HEK293 (cell line): ENCODE results near the gene GRK2.

Experiments
- BCL11A ChIP-seq: fragments of 450-650 bp; formaldehyde crosslinking; IDR thresholded peaks from 2 replicates; pipeline ENCODE4 v1.5.1; 2016; ENCODE audit warnings: low read depth, missing biosample characterization, missing genetic modification characterization
- FEZF1 ChIP-seq: fragments of 450-650 bp; formaldehyde crosslinking; IDR thresholded peaks from 2 replicates; pipeline ENCODE4 v1.5.1; 2016; ENCODE audit warnings: missing biosample characterization, missing genetic modification characterization
- GLIS1 ChIP-seq: fragments of 450-650 bp; formaldehyde crosslinking; IDR thresholded peaks from 2 replicates; pipeline ENCODE4 v1.5.1; 2016; ENCODE audit warnings: missing biosample characterization, missing genetic modification characterization
- ZBTB8A ChIP-seq: fragments of 450-650 bp; formaldehyde crosslinking; IDR thresholded peaks from 2 replicates; pipeline ENCODE4 v1.5.1; 2016; ENCODE audit warnings: missing biosample characterization, missing genetic modification characterization
- ZEB2 ChIP-seq: fragments of 450-650 bp; formaldehyde crosslinking; IDR thresholded peaks from 2 replicates; pipeline ENCODE4 v1.5.1; 2016; ENCODE audit warnings: missing biosample characterization, missing genetic modification characterization
- ZFP3 ChIP-seq: fragments of 450-650 bp; formaldehyde crosslinking; IDR thresholded peaks from 2 replicates; pipeline ENCODE4 v1.5.1; 2016; ENCODE audit warnings: low read depth, missing biosample characterization, missing genetic modification characterization
- ZNF112 ChIP-seq: fragments of 450-650 bp; formaldehyde crosslinking; IDR thresholded peaks from 2 replicates; pipeline ENCODE4 v1.5.0; 2017; ENCODE audit warnings: missing biosample characterization, missing genetic modification characterization
- ZNF157 ChIP-seq: fragments of 450-650 bp; formaldehyde crosslinking; IDR thresholded peaks from 2 replicates; pipeline ENCODE4 v1.5.1; 2016; ENCODE audit warnings: missing biosample characterization, missing genetic modification characterization
- ZNF2 ChIP-seq: fragments of 450-650 bp; formaldehyde crosslinking; IDR thresholded peaks from 2 replicates; pipeline ENCODE4 v1.5.1; 2016; ENCODE audit warnings: missing biosample characterization, missing genetic modification characterization
- ZNF302 ChIP-seq: fragments of 450-650 bp; formaldehyde crosslinking; IDR thresholded peaks from 2 replicates; pipeline ENCODE4 v1.5.1; 2016; ENCODE audit warnings: missing biosample characterization, missing genetic modification characterization, low read depth
- ZNF394 ChIP-seq: fragments of 450-650 bp; formaldehyde crosslinking; IDR thresholded peaks from 2 replicates; pipeline ENCODE4 v1.5.1; 2016; ENCODE audit warnings: missing biosample characterization, missing genetic modification characterization, mild to moderate bottlenecking, moderate library complexity, borderline replicate concordance
- ZNF501 ChIP-seq: fragments of 450-650 bp; formaldehyde crosslinking; IDR thresholded peaks from 2 replicates; pipeline ENCODE4 v1.5.1; 2016; ENCODE audit warnings: missing biosample characterization, missing genetic modification characterization
- ZNF513 ChIP-seq: fragments of 450-650 bp; IDR thresholded peaks from 2 replicates; pipeline ENCODE4 v1.5.1; 2018; ENCODE audit warnings: missing biosample characterization, missing genetic modification characterization
- ZNF610 ChIP-seq: fragments of 450-650 bp; formaldehyde crosslinking; IDR thresholded peaks from 2 replicates; pipeline ENCODE4 v1.5.1; 2016; ENCODE audit warnings: missing biosample characterization, missing genetic modification characterization, borderline replicate concordance
- ZNF629 ChIP-seq: fragments of 450-650 bp; formaldehyde crosslinking; IDR thresholded peaks from 2 replicates; pipeline ENCODE4 v1.5.1; 2017; ENCODE audit warnings: missing biosample characterization, missing genetic modification characterization
- ZNF76 ChIP-seq: fragments of 450-650 bp; formaldehyde crosslinking; IDR thresholded peaks from 2 replicates; pipeline ENCODE4; 2016; ENCODE audit warnings: low read depth, missing biosample characterization, missing genetic modification characterization, borderline replicate concordance
- TF ChIP-seq, protein P1 (sequence below): fragments of 450-650 bp; formaldehyde crosslinking; IDR thresholded peaks from 2 replicates; pipeline ENCODE4 v1.5.1; 2016; ENCODE audit warnings: missing biosample characterization, missing genetic modification characterization
- TF ChIP-seq, protein P2 (sequence below): fragments of 450-650 bp; formaldehyde crosslinking; IDR thresholded peaks from 2 replicates; pipeline ENCODE4 v1.5.1; 2016; ENCODE audit warnings: missing biosample characterization, missing genetic modification characterization, borderline replicate concordance
- TF ChIP-seq, protein P3 (sequence below): fragments of 450-650 bp; formaldehyde crosslinking; IDR thresholded peaks from 2 replicates; pipeline ENCODE4 v1.5.1; 2016; ENCODE audit warnings: missing biosample characterization, missing genetic modification characterization
- TF ChIP-seq, protein P4 (sequence below): fragments of 450-650 bp; formaldehyde crosslinking; IDR thresholded peaks from 2 replicates; pipeline ENCODE4 v1.5.1; 2016; ENCODE audit warnings: missing biosample characterization, missing genetic modification characterization
- TF ChIP-seq, protein P5 (sequence below): fragments of 450-650 bp; formaldehyde crosslinking; IDR thresholded peaks from 2 replicates; pipeline ENCODE4 v1.5.1; 2016; ENCODE audit warnings: missing biosample characterization, missing genetic modification characterization

GRK2 gene

GRCh38 chr11:67288452-67289225, 22.4 kb downstream of the GRK2 start (continued):
- TF ChIP-seq, protein P1, sequence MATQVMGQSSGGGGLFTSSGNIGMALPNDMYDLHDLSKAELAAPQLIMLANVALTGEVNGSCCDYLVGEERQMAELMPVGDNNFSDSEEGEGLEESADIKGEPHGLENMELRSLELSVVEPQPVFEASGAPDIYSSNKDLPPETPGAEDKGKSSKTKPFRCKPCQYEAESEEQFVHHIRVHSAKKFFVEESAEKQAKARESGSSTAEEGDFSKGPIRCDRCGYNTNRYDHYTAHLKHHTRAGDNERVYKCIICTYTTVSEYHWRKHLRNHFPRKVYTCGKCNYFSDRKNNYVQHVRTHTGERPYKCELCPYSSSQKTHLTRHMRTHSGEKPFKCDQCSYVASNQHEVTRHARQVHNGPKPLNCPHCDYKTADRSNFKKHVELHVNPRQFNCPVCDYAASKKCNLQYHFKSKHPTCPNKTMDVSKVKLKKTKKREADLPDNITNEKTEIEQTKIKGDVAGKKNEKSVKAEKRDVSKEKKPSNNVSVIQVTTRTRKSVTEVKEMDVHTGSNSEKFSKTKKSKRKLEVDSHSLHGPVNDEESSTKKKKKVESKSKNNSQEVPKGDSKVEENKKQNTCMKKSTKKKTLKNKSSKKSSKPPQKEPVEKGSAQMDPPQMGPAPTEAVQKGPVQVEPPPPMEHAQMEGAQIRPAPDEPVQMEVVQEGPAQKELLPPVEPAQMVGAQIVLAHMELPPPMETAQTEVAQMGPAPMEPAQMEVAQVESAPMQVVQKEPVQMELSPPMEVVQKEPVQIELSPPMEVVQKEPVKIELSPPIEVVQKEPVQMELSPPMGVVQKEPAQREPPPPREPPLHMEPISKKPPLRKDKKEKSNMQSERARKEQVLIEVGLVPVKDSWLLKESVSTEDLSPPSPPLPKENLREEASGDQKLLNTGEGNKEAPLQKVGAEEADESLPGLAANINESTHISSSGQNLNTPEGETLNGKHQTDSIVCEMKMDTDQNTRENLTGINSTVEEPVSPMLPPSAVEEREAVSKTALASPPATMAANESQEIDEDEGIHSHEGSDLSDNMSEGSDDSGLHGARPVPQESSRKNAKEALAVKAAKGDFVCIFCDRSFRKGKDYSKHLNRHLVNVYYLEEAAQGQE, result 0 out of 2 replicates have a peak, but pooled peaks have one; percentile 41
- TF ChIP-seq, protein P2, sequence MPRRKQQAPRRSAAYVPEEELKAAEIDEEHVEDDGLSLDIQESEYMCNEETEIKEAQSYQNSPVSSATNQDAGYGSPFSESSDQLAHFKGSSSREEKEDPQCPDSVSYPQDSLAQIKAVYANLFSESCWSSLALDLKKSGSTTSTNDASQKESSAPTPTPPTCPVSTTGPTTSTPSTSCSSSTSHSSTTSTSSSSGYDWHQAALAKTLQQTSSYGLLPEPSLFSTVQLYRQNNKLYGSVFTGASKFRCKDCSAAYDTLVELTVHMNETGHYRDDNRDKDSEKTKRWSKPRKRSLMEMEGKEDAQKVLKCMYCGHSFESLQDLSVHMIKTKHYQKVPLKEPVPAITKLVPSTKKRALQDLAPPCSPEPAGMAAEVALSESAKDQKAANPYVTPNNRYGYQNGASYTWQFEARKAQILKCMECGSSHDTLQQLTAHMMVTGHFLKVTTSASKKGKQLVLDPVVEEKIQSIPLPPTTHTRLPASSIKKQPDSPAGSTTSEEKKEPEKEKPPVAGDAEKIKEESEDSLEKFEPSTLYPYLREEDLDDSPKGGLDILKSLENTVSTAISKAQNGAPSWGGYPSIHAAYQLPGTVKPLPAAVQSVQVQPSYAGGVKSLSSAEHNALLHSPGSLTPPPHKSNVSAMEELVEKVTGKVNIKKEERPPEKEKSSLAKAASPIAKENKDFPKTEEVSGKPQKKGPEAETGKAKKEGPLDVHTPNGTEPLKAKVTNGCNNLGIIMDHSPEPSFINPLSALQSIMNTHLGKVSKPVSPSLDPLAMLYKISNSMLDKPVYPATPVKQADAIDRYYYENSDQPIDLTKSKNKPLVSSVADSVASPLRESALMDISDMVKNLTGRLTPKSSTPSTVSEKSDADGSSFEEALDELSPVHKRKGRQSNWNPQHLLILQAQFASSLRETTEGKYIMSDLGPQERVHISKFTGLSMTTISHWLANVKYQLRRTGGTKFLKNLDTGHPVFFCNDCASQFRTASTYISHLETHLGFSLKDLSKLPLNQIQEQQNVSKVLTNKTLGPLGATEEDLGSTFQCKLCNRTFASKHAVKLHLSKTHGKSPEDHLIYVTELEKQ, result no peak
- peak; percentile 62 for TF ChIP-seq ZBTB8A (tag by site-specific recombination)
- peak; percentile 62; the same call in 1 of the 2 replicates for TF ChIP-seq ZNF501 (tag by site-specific recombination)
- TF ChIP-seq, protein P3, sequence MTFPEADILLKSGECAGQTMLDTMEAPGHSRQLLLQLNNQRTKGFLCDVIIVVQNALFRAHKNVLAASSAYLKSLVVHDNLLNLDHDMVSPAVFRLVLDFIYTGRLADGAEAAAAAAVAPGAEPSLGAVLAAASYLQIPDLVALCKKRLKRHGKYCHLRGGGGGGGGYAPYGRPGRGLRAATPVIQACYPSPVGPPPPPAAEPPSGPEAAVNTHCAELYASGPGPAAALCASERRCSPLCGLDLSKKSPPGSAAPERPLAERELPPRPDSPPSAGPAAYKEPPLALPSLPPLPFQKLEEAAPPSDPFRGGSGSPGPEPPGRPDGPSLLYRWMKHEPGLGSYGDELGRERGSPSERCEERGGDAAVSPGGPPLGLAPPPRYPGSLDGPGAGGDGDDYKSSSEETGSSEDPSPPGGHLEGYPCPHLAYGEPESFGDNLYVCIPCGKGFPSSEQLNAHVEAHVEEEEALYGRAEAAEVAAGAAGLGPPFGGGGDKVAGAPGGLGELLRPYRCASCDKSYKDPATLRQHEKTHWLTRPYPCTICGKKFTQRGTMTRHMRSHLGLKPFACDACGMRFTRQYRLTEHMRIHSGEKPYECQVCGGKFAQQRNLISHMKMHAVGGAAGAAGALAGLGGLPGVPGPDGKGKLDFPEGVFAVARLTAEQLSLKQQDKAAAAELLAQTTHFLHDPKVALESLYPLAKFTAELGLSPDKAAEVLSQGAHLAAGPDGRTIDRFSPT (tag by site-specific recombination), result peak; percentile 79
- TF ChIP-seq ZNF610 (tag by site-specific recombination), result 0 out of 2 replicates have a peak, but pooled peaks have one; percentile 38
- no peak for TF ChIP-seq ZNF112 (tag by site-specific recombination)
- peak; percentile 56 for TF ChIP-seq ZNF629
- peak; percentile 22; the same call in 1 of the 2 replicates for TF ChIP-seq FEZF1 (tag by site-specific recombination)
- TF ChIP-seq, protein P4, sequence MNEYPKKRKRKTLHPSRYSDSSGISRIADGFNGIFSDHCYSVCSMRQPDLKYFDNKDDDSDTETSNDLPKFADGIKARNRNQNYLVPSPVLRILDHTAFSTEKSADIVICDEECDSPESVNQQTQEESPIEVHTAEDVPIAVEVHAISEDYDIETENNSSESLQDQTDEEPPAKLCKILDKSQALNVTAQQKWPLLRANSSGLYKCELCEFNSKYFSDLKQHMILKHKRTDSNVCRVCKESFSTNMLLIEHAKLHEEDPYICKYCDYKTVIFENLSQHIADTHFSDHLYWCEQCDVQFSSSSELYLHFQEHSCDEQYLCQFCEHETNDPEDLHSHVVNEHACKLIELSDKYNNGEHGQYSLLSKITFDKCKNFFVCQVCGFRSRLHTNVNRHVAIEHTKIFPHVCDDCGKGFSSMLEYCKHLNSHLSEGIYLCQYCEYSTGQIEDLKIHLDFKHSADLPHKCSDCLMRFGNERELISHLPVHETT (tag by site-specific recombination), result 0 out of 2 replicates have a peak, but pooled peaks have one; percentile 15
- TF ChIP-seq ZNF394 (tag by site-specific recombination), result peak; percentile 47; the same call in 1 of the 2 replicates
- no peak for TF ChIP-seq ZNF157
- TF ChIP-seq ZNF2 (tag by site-specific recombination), result peak; percentile 72; the same call in 1 of the 2 replicates
- peak; percentile 60; the same call in 1 of the 2 replicates for TF ChIP-seq ZFP3 (tag by site-specific recombination)
- 0 out of 2 replicates have a peak, but pooled peaks have one; percentile 21 for TF ChIP-seq BCL11A (tag by site-specific recombination)
- 0 out of 2 replicates have a peak, but pooled peaks have one; percentile 29 for TF ChIP-seq ZNF513
- peak; percentile 26; the same call in 1 of the 2 replicates for TF ChIP-seq ZNF76 (tag by site-specific recombination)
- TF ChIP-seq, protein P5, sequence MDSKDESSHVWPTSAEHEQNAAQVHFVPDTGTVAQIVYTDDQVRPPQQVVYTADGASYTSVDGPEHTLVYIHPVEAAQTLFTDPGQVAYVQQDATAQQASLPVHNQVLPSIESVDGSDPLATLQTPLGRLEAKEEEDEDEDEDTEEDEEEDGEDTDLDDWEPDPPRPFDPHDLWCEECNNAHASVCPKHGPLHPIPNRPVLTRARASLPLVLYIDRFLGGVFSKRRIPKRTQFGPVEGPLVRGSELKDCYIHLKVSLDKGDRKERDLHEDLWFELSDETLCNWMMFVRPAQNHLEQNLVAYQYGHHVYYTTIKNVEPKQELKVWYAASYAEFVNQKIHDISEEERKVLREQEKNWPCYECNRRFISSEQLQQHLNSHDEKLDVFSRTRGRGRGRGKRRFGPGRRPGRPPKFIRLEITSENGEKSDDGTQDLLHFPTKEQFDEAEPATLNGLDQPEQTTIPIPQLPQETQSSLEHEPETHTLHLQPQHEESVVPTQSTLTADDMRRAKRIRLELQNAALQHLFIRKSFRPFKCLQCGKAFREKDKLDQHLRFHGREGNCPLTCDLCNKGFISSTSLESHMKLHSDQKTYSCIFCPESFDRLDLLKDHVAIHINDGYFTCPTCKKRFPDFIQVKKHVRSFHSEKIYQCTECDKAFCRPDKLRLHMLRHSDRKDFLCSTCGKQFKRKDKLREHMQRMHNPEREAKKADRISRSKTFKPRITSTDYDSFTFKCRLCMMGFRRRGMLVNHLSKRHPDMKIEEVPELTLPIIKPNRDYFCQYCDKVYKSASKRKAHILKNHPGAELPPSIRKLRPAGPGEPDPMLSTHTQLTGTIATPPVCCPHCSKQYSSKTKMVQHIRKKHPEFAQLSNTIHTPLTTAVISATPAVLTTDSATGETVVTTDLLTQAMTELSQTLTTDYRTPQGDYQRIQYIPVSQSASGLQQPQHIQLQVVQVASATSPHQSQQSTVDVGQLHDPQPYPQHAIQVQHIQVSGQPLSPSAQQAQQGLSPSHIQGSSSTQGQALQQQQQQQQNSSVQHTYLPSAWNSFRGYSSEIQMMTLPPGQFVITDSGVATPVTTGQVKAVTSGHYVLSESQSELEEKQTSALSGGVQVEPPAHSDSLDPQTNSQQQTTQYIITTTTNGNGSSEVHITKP (tag by site-specific recombination), result no peak
- peak; percentile 82 for TF ChIP-seq GLIS1 (tag by site-specific recombination)
- TF ChIP-seq ZNF302 (tag by site-specific recombination), result no peak
- TF ChIP-seq ZEB2 (tag by site-specific recombination), result peak; percentile 93
